ENCODE results near the gene MFN2.

- TF ChIP-seq, protein P1, sequence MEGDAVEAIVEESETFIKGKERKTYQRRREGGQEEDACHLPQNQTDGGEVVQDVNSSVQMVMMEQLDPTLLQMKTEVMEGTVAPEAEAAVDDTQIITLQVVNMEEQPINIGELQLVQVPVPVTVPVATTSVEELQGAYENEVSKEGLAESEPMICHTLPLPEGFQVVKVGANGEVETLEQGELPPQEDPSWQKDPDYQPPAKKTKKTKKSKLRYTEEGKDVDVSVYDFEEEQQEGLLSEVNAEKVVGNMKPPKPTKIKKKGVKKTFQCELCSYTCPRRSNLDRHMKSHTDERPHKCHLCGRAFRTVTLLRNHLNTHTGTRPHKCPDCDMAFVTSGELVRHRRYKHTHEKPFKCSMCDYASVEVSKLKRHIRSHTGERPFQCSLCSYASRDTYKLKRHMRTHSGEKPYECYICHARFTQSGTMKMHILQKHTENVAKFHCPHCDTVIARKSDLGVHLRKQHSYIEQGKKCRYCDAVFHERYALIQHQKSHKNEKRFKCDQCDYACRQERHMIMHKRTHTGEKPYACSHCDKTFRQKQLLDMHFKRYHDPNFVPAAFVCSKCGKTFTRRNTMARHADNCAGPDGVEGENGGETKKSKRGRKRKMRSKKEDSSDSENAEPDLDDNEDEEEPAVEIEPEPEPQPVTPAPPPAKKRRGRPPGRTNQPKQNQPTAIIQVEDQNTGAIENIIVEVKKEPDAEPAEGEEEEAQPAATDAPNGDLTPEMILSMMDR (IDR thresholded peaks at IDR 0.05): no peak
- TF ChIP-seq POLR2A (IDR thresholded peaks at IDR 0.05) (no peak), EP300 (IDR thresholded peaks at IDR 0.05) (no peak)
Measured at GRCh38 chr1:12003762-12004161, 23.5 kb downstream of the MFN2 start.
